Hematopoietic multipotent progenitor cell treated with erythropoietin and hydrocortisone succinate and interleukin-3 and kit ligand, for 8 days (in vitro differentiated cells): ENCODE results near the gene SORCS2.

Source experiments
- DNase-seq: peaks from one replicate; pipeline ENCODE4 v3.0.0-alpha.2; 2015

Gene SORCS2

DNA sequence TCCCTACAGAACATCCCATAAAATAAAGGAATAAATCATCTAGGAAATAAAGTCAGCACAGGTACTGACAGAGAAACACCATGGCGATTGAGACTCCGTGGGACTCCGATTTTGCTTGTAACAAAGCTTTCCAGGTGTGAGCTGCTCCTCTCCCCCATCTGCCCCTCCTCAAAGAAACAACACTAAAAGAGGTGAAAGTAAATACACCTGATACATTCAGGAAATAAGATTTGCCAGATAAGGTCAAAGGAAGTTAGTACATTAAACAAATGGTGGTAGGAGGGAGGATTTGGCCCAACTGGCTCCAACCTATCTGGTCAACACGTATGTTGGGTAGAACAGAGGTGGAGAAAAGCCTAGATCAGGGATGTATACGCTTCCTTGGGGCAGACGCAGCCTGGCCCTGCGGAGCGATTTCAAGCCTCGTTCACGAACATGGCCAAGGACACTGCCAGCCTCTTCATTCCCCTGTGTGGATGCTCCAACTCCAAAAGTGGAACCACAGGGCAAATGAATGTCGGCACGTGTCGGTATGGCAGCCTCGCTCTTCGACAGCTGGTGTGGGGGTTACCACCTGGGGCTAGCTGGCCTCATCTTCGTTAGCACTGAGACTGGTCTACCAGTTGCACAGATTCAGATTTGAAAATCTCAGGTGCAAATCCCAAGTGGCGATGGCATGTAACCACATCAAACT, 584.8 kb downstream of the SORCS2 start:
- no peak for DNase-seq

DNA sequence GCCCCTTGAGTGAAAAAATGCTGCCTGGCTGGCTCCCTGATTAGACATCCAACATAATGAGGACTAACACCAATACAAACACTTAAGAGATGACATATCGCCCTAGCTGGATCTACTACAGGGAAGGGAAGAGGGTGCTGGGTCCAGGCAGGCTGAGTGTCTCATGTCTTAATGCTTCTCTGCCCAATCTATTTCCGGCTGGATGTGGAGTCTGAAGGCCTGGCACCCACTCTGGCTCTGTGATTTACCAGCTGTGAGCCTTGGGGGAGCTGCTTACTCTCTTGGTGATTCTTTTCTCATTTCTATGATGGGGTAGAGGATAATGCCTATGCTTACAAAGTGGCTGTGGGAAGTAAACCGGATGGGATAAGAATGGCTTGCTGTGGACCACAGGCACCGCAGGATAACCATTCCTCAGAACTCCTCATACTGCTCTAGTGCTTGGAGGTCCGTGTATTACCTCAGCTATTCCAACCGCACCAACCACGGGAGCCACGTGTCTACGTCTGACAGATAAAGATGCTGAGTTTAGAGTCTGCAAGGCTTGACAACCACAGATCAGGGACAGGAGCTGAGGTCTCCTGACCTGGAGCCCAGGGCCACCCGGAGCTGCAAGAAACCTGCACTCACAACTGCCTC, 585.7 kb downstream of the SORCS2 start:
- DNase-seq = no peak

DNA sequence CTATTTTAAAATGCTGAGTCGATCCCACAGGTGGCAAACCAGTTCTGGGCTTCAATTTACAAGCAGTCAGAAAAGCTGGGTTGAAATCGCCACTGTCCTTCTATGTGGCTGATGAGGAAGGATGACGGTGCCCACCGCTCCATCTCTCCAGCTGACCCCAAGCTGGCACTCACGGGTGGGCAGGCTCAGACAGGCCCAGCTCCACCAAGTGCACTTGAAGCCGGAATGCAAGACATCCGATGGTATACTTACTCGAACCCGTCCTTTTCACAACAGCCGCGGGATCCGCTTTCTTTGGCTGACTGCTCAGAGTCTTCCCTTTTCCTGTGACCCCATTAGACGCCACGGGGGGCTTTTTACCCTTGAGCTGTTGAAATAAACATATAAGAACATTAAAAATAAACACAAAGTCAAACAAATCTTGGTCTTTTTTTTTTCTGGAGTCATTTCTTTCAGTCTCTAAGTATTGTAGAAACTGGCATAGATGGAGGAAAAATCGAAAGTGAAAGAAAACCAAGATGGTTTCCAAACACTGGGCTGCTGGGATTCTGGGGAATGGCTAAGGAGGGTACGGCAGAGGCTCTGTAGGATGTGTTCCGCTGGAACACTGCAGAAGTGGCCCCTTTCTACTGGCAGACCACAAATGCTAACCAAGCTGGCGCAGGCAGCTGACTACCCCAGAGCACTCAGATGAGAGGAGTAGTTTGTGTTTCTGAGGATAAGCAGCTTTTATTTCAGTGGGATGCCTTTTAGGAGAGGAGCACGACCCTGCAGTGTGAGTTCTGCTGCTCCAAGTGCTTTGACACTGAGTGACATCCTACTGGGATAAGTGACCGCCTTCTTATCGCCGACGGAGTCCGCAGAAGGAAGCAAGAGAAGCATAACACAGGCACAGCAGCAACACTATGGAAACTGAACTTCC, 586.4 kb downstream of the SORCS2 start:
- DNase-seq = no peak

DNA sequence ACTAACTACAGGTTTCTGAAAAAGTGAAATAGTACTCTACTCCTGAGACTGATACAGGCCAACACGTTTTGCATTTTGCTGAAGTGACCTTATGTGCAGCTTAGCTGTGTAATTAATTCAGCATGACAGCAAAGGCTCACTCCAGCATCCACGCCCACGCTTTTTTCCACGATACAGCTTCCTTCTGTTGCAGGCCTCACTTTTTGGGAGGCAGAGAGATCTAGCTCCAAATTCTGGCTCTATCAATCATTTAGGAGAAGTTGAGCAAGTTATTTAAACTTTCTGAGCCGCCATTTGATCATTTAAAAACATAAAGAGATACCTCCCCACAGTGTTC, 587.1 kb downstream of the SORCS2 start:
- no peak for DNase-seq

DNA sequence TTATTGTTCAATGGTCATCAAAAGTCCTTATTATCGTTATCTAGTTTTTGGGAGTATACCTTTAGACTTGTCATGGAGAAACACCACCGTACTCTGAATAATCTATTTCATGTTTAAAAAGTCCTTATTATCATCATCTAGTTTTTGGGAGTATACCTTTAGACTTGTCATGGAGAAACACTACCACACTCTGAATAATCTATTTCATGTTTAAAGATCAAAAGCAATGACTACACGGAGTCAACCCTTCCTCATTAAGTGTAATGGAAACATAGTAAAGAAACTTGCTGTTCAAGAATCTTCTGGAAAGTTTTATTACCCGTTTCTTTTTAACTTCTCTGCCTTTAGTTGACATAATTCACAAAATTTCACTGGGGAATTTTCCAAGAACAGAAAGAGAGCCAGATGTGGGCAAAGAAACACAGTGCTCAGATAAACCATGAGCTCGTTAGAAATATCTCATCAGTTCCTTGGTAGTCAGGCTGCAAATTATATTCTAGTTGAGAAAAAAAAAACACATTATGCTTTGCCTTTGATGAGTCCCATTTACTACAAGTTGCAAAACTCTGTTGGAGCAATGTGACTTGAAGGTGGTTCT, 588.5 kb downstream of the SORCS2 start:
- no peak for DNase-seq

DNA sequence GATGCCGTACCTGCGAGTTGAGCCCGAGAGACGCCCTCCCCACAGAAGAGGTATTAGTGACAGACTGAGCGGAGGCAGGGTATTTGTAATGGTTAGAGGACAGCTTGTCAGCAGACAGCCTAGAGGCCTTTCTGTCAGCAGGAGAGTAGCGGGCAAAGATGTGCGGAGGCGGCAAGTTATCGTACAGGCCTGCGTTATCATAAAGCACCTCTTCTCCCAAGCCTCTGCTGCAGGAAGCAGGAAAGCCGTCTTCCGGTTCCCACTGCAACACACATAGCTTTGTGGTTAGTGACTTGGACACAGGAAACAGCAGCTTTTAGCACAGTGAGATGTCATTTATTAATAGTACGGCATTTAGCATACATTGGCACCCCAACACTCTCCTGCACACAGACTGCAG, 589.0 kb downstream of the SORCS2 start:
- DNase-seq = peak; percentile 56

DNA sequence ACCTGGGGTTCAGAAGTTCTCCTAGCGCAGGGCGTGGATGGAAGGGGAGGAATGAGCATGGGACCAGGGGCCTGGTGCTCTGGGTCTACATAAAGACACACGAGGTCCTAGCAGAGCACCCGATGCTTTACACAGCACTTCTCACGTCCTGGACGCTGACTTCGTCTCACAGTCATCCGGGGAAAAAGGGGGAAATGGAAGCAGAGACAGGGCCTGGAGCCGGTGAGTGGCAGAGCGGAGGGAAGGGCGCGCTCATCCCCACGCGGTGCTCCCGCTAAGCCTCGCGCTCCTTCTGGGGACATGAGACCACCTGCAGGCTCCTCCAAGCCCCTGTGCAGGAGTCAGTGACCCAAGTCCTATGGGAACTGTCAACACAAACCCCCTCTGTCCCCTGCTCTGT, 589.7 kb downstream of the SORCS2 start:
- no peak for DNase-seq

DNA sequence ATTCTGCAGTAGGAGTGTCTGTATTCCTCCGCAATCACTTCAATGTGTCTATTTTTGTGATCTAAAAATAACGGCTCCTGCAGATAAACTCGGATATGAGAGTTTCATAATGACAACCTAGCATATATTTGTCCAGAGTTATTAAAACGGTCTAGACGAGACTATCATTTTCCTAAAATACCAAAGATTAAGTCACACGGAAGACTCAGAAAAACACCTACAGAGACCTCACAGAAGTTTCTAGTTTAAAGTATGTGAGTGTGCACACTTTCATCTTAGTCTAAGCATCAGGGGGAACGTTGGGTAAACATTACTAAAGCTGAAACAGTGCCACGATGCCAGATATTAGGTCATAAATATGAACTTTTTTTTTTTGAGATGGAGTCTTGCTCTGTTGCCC, 590.4 kb downstream of the SORCS2 start:
- no peak for DNase-seq

DNA sequence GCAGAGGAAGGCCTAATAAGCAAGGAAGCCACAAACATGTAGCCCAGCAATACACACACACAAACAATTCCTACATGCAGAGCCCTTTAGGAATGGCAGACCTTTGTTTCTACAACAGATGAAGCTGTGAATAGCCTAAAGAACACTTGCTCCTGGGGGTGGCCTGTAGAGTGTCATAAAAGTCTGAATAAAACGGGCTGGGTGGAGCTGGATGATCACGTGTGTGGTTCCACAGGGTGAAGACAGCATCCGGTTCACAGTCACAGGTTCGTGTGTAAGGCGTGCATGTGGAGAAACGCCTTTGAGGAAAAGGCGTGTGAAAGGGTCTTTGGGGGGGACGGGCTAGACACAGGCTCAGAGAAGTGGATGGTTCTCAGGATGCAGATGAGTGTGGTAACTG, 591.2 kb downstream of the SORCS2 start:
- DNase-seq = no peak

DNA sequence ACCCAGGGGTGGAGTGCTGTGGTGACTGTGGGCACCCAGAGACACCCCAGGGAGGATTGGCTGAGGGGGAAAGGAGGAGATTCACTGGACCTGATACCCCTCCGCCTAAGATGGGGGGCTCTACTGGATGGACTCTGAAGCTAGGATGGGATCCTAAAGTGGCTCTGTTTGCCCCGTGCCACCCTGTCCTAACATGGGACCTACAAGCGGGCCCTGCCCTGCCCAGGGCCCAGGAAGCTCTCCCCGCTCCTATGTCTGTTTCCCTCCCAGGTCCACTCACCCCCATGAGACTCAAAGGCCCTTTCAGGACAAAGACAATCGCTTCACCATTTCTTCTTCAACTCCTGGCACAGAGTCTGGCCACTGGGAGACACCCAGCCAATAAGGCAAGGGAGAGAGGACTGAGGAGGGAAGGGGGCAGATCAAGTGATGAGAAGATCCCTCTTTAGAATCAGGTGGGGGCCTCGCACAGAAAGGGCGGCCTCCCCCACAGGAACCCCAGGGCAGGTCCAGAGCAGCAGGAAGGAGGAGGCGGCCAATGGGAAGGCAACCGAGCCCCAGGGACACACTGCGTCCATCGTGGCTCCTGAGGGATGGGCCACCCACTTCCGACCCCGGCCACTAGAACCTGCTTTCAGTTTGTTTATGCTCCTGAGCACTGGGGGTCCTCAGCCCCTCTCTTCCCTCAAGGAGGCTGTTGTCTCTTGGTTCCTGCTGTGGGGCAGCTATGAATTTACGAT, 592.0 kb downstream of the SORCS2 start:
- no peak for DNase-seq

DNA sequence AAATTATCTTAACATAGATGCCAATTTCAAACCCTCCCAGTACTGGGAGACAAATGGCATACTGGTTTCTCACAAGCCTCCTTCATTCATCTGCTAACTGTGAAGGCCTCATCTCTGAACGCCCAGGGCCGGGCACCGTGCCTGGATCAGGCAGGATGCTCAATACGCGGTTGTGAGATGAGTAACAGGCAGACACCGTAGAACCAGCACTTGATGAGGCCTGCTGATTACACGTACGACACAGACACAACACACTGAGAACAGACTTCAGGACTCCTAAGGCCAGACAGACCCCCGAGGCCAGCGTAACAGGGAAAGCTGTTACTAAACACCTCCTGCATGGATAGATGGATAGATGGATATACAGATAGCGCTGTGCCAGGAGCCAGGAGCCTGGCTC, 592.7 kb downstream of the SORCS2 start:
- no peak for DNase-seq

DNA sequence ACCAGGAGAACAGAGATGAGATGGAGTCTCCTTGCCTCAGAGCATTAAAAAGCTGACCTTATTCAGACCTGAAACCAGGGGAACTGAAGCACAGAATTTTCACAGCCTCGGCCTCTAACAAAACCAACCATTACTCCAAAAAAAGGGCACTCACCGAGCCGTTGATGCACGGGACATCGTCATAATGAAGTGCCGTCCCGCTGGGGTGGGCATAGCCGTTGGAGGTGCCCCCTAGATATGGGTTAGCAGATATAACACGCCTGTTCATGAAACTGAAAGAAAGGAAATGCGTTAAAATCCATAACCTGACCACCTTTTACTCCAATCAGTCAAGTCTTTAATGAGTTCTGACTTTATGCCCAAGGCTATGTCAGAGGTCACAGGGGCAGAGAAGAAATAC, 593.7 kb downstream of the SORCS2 start:
- no peak for DNase-seq

DNA sequence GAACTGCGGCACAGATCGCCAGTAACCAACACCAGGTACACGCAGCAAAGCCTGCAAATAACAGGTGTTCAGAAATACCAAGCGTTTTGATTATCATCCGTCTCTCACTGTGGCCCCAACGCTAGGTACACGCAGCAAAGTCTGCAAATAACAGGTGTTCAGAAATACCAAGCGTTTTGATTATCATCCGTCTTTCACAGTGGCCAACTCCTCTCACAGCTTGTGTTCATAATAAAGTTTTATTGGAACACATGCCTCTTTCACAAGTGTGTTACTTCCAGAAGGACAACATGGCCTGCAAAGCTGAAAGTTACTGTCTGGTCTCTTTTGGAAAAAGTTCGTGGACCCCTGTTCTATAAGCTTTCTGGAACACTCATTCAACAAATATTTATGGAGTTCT, 594.2 kb downstream of the SORCS2 start:
- DNase-seq = no peak

DNA sequence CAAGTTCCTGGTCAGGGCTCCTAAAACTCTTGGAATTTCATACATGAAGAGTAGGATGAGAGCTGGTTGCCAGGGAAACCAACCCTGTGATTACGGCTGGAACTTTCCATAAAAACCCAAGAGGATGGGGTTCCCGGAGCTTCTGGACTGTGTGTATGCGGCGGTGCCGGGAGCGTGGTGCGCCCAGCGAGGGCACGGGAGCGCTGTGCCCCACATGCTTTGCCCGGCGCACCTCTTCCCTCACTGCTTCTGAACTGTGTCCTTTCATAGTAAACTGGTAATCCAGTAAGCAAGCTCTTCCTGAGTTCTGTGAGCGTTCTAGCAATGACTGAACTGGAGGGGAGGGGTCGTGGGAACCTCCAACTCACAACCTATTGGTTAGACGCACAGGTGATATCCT, 594.7 kb downstream of the SORCS2 start:
- no peak for DNase-seq

DNA sequence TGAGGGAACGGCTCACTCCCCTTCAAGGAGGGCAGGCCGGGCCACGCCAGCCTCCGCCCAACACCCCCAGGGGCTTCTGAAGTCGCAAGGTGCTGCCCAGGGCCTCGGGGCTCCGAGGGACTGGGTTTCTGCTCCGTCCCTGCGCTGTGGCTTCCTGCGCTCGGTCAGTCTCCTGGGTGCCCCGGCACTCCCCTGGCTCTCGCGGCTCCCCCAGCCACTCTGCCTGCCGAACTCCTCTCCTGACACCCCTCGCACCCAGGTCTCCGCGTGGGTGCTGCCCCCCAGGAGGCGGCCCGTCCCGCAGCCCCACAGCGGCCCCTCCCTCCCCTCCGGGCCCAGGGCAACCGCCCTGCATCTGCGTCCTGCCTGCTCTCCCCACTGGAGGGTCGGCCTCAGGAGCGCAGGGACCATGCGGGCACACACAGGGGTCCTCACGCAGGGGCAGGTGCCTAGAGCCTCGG, 595.4 kb downstream of the SORCS2 start:
- no peak for DNase-seq

DNA sequence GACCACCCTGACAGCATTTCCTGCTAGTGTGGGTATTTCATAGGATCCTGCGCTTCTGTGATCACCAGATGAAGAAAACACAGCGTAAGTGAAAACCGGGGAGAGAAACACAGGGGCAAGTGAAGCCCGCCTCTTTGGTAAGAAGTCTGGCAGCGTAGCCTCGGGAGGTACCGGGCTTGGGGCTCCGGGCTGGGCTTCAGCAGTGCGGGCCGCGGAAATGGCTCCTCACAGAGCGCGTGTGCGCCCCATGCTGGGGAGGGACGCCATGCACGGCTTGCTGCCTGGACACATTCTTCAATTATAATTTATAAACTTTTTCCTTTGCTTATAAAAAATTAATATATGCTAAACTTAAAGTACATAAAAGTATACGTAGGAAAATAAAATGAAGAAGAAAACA, 595.9 kb downstream of the SORCS2 start:
- no peak for DNase-seq

DNA sequence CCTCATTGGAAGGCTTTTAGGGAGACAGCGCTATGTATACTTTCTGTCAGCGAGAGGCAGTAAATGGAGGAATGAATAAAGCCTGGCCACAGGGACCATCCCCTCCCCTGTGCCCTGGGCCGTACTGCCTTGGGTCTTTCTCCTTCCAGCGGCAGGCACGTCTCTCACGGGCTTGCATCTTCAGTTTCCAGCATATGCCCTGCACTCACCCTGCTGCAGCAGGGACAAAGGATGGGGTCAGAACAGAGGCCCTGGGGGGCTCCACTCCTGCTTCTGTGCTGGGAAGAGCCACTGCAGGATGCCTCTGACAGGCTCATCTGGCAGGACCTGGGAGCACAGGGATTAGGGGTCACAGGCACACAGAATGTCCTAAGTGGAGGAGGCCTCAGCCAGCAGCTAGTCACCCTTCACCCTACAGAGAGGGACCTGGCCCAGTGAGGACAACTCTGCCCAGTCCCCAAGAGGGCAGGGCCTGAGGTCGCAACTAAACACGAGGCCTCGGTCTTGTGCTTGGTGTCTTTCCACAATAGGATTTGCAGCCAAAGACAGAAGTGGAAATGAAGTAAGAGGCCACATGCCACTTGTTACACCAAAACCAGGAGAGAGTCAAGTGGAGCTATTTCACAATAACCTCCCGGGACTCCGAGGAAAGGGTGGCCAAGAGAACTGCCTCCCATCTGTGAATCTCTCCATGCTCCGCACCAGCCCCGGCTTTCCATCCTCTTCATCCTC, 596.5 kb downstream of the SORCS2 start:
- DNase-seq = no peak

DNA sequence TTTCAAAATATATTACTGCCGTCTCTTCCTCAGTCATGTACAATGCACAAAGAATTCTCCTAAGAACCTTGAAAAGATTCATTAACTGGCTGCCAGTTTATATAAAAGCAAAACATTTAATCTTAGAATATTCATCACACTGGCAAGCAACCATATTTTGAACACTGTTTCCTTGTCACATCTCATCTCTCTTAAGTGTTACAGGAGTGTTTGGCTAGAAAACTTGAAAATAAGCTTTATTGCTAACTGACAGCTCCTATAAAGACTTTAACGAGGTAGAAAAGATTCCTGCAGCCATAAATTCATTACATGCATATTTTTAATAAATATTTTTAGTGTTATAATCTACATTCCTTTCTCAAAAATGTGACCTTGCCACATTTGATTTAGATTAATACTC, 597.7 kb downstream of the SORCS2 start:
- DNase-seq = no peak

DNA sequence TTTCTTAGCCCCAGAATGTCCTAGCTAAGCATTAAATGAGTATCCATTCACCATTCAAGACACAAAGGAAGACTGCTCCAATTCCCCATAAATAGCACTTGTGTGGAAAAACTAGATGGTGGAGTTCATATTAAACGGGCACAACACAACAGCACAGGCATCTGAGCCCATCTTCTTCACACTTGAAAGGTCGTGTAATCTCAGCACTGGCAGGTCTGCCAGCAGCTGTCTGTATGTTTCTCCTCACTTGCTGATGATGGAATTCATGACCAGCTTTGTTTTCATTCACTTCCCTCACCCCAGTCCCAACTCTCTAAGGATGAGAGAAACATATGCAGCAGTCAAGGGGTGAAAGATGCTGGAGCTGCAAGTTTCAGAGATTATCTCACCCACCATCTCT, 598.7 kb downstream of the SORCS2 start:
- DNase-seq = no peak
